Lower lobe of right lung (tissue), 2 donors: ENCODE measurements around the gene CD72. TPM values are rescaled to one million over a fixed set of nuclear protein-coding genes. Genes with fewer than 3 reads are reported as not detected.

ENCODE experiments used
- ATAC-seq, 2 donors: fragments of 200-7000 bp; cut with Tn5 transposase; one replicate each; pipeline ENCODE4 v1.9.1; 2020 to 2022; ENCODE audit warnings: mild to moderate bottlenecking in 2 of 2, moderate library complexity in 2 of 2
- DNase-seq: peaks from one replicate; pipeline ENCODE4 v3.0.0-alpha.2; 2020
- H3K27ac ChIP-seq: fragments of 200-600 bp; one replicate; pipeline ENCODE4 v1.8.0; 2022
- H3K27me3 ChIP-seq: fragments of 200-600 bp; one replicate; pipeline ENCODE4 v1.8.0; 2022; ENCODE audit warnings: low read depth
- H3K36me3 ChIP-seq: fragments of 200-600 bp; one replicate; pipeline ENCODE4 v1.8.0; 2022; ENCODE audit warnings: mild to moderate bottlenecking
- H3K4me1 ChIP-seq: fragments of 200-600 bp; one replicate; pipeline ENCODE4 v1.8.0; 2022
- H3K4me3 ChIP-seq: fragments of 200-600 bp; one replicate; pipeline ENCODE4 v1.8.0; 2022; ENCODE audit warnings: mild to moderate bottlenecking
- H3K9me3 ChIP-seq: fragments of 200-600 bp; one replicate; pipeline ENCODE4 v1.8.0; 2022
- intact Hi-C: fragments of 100-400 bp; cut with DNase I; formaldehyde crosslinking; loops from one replicate; pipeline ENCODE4 v1.11.0; 2022
- microRNA-seq: library from miRNA; unstranded; fragments of <30 nt; microRNA quantifications from one replicate; pipeline ENCODE4 v1.2.0, GENCODE V29; 2020; ENCODE audit warnings: borderline number of aligned reads
- total RNA-seq: library from RNA; stranded (reverse); fragmentation: NEBNext Ultra II Directional; extraction: Animal tissue kit (Norgen Biotek cat#: 25700); gene quantifications from one replicate; pipeline ENCODE4 v1.2.1, GENCODE V29; 2021
- TF ChIP-seq, protein P1 (sequence below): fragments of 200-600 bp; IDR thresholded peaks from one replicate; pipeline ENCODE4 v1.8.0; 2022; ENCODE audit warnings: antibody characterized with exemption, mild to moderate bottlenecking
- donor health status: DM: no; HTN: yes; CAD: no; lungs with severe emphysema.

CD72 gene
- total RNA-seq, 1 donor from 2014 or later, result 4.5 TPM

DNA sequence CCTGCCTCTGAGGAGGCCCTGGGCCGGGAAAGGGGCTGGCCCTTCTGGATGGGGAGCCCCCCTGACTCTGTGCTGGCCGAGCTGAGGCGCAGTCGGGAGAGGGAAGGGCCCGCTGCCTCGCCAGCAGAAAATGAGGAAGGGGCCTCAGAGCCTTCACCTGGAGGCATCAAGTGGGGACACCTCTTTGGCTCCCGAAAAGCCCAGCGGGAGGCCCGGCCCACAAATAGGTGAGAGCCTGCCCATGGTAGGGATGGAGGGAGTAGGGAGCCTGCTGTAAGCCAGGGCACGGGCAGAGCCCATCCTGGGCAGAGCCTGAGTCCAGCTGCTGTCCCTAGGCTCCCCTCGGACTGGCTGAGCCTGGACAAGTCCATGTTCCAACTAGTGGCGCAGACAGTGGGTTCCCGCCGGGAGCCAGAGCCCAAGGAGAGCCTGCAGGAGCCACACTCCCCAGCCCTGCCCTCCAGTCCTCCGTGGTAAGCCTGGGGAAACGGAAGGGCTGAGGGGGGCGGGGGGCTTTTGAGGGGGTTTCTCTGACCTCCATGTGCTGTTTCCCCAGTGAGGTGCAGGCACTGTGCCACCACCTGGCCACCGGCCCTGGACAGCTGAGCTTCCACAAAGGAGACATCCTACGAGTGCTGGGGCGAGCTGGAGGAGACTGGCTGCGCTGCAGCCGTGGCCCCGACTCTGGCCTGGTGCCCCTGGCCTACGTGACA is 57.4 kb downstream of the CD72 start:
- Histone ChIP-seq H3K4me3 (no peak overlapping the region), H3K36me3 (peaks cover 61% of the 10 kb centered on the region), H3K9me3 (no peaks in the 10 kb centered on the region), H3K27me3 (no peaks in the 10 kb centered on the region), H3K27ac (no peak overlapping the region), H3K4me1 (peaks cover 16% of the 10 kb centered on the region)
- DNase-seq (no peak), ATAC-seq (no peak)
- intact Hi-C loops, result no loop called here
- TF ChIP-seq, protein P1, sequence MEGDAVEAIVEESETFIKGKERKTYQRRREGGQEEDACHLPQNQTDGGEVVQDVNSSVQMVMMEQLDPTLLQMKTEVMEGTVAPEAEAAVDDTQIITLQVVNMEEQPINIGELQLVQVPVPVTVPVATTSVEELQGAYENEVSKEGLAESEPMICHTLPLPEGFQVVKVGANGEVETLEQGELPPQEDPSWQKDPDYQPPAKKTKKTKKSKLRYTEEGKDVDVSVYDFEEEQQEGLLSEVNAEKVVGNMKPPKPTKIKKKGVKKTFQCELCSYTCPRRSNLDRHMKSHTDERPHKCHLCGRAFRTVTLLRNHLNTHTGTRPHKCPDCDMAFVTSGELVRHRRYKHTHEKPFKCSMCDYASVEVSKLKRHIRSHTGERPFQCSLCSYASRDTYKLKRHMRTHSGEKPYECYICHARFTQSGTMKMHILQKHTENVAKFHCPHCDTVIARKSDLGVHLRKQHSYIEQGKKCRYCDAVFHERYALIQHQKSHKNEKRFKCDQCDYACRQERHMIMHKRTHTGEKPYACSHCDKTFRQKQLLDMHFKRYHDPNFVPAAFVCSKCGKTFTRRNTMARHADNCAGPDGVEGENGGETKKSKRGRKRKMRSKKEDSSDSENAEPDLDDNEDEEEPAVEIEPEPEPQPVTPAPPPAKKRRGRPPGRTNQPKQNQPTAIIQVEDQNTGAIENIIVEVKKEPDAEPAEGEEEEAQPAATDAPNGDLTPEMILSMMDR, result no peak

Small RNAs within 50 kb of the gene (microRNA-seq; reads per million reads assigned to microRNA genes)
- gene MIR4667, result not detected

Other genes with a start within 250 kb of the CD72 start
- 23.6 TPM for gene RUSC2, start 128.3 kb downstream of the CD72 start, total RNA-seq
- gene TESK1, start 13.2 kb downstream of the CD72 start, total RNA-seq, result 44.0 TPM
- 1.5 TPM for gene SIT1, start 32.5 kb upstream of the CD72 start, total RNA-seq
- 24,340 TPM for gene RMRP, start 39.6 kb upstream of the CD72 start, total RNA-seq
- 28.9 TPM for gene CCDC107, start 39.9 kb upstream of the CD72 start, total RNA-seq
- 1.2 TPM for gene ARHGEF39, start 46.8 kb upstream of the CD72 start, total RNA-seq
- gene CA9, start 55.5 kb upstream of the CD72 start, total RNA-seq, result not detected
- gene TPM2, start 71.5 kb upstream of the CD72 start, total RNA-seq, result 110 TPM
- 406 TPM for gene TLN1, start 113.8 kb upstream of the CD72 start, total RNA-seq
- gene CREB3, start 114.3 kb upstream of the CD72 start, total RNA-seq, result 28.1 TPM
- 68.0 TPM for gene GBA2, start 130.8 kb upstream of the CD72 start, total RNA-seq
- gene RGP1, start 130.9 kb upstream of the CD72 start, total RNA-seq, result 29.6 TPM
- not detected for gene MSMP, start 135.9 kb upstream of the CD72 start, total RNA-seq
- gene NPR2, start 173.2 kb upstream of the CD72 start, total RNA-seq, result 20.6 TPM
- 13.3 TPM for gene SPAG8, start 193.8 kb upstream of the CD72 start, total RNA-seq
- gene HINT2, start 196.6 kb upstream of the CD72 start, total RNA-seq, result 32.6 TPM
- gene FAM221B, start 210.3 kb upstream of the CD72 start, total RNA-seq, result 0.32 TPM
- 12.6 TPM for gene TMEM8B, start 210.8 kb upstream of the CD72 start, total RNA-seq